Brain pericyte (primary cell): ENCODE results near the gene VAV2.

Source experiments
- DNase-seq: peaks from one replicate; pipeline ENCODE4 v3.0.0-alpha.2; 2012; ENCODE audit warnings: low read depth, low spot score

Gene VAV2

DNA sequence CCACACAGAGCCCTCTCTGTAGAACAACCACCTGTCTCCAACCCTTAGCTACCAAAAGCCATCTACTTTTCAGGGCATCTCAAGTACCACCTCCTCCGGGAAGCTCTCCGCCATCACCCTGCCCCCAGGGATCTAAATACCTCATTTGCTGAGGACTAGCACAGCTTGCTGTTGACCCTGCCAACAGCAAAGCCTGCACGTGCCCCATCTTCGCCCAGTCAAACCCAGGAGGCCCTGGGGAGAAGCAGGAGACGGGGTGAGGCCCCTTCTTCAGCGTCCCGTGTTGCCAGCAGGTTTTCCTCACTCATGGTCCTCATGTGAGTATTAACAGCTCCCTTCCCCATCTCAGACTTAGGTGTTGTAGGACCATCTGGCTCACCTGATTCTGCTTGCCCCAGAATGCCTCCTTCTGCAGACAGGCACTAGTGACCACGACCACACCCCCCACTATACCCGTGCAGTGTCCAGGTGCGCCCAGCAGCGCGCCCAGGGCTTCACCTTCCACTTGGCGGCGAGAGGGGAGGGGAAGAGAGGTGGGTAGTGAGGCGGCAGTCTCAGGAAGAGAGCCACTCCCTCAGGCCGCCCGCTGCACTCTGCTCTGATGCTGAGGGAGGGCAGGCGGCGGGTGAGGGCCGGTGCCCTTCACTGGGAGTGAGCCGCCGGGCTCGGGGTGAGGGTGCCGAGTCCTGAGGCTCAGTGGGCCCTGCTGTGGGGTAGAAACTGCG is 11.1 kb downstream of the VAV2 start:
- DNase-seq, result no peak

DNA sequence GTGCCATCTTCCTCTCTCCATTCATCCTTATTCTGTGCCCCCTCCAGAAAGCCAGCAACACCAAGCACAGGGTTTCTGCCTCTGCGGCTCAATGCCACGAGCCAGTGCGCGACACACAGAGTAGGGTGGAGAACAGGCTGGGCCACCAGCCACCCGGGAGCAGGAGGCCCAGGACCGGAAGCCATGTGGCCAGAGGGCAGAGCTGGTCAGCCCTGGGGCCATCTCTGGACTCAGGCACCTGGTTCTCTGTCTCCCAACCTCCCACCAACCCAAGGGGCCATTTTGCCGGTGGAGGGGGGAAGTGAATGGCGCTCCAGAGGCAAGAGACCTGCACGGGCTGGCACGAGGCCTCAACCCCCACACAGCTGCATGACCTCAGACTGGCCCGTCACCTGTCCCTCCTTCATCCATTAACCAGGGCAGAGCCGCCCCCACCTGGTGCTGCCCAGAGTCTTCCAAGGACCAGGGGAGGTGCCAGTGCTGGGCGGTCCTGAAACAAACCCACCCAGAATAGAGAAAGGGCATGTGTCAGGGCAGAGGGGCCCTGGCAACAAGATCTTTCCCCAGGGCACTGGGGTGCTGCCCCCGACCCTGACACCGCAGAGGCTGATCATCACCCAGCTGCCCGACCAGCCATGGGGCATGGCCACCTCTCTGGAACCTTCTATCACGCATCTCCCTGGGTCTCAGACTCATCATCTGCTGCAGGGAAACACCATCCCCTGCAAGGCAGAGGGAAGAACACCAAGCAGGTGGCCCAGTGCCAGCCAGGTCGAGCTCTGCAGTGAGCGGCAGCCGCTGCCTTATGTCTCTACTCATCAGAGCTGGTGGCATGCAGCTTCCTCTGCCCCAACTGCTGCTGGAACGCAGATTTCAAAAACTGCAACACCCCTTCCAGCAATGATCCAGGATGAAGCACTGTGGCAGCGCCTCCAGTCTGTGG is 11.9 kb downstream of the VAV2 start:
- DNase-seq, result no peak

DNA sequence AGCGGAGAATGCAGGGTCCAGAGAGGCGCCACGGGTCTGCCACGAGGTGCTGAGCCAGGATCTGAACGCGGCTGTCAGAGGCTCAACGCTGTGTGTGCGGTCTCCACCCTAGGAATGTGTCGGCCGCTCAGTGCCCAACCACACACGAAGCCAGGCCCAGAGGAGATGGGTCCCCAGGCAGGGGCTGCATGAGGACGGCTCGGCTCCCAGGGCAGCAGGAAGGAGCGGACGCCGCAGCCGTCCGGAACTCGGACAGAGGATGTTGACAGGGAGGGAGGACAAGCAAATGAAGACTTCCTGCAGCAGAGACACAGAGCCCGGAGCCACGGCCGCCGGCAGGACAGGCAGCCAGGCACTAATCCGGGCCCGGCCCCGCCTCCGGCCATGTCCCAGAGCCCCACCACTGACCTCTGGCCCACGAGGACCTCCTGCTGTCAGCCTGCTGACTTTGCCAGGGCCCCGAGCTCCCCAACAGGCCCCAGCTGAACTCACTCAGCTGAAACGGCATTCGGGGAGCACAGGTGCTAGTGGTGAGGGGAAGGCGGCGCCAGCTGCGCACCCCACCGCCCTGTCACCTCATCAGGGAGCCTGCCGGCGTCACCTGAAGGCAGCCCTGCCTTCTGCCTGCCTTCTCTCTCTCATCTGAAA is 12.7 kb downstream of the VAV2 start:
- DNase-seq, result no peak

GRCh38 chr9:133978899-133979272 is 13.2 kb downstream of the VAV2 start:
- DNase-seq, result no peak

- no peak for DNase-seq
These were observed 13.8 kb downstream of the VAV2 start for GRCh38 chr9:133978226-133978898.

DNA sequence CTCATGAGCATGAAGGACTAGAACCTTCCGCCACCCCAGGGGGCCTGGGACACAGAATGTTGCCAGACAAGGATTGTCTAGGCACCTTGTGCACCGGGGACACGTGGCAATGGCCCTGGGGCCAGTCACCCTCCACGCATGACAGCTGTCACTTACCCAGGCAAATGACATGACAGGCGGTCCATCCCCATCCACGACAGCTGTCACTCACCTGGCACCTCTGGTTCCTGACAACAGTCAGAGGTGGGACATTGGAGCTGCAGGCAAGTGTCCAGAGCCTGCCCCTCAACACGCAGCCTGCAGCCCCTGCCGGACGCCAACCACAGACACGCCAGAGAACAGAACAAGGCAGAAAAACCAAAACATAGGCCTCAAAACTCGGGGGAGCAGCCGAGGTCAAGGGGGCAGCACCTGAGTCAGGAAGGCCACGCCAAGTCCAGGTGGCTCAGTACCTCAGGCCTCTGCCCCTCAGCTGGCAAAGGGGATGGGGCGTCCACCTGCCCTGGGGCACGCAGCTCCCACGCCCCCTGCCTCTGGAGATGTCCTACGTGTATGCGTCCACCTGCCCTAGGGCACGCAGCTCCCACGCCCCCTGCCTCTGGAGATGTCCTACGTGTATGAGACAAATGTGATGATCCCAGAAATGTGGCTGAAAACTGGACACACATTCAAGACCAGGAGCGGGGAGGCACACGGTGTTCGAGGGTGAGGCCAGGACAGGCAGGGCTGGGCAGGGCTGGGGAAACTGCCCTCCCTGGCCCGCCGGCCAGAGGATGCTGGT is 14.5 kb downstream of the VAV2 start:
- DNase-seq, result no peak

GRCh38 chr9:133976887-133977286 is 15.2 kb downstream of the VAV2 start:
- no peak for DNase-seq

DNA sequence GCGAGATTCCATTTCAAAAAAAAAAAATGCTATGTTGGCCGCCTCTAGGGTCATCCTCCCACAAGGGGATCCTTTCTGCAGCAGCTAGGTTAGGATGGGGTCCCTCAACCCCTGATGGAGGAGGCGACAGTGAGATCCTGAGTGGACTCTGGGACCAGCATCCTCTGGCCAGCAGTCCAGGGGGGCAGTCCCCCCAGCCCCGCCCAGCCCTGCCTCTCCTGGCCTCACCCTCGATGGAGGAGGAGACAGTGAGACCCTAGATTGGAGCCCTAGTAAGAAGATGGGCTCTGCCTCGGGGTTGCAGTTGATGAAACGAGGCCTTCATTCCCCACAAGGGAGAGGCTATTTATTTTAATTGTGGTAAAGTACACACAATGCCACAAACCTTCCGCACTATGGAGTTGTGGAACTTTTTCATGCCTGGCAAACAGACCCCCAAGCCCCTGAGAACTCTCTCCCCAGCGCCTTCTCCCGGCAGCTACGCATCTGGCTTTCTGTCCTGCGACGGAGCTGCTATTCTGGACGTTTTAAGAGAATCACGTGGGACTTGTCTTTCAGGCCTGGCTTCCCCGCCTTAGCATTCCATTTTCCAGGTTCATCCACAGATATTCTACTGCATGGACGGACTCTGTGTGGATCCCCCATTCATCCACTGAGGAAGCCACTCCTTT is 15.8 kb downstream of the VAV2 start:
- DNase-seq, result no peak

GRCh38 chr9:133975511-133975910 is 16.6 kb downstream of the VAV2 start:
- no peak for DNase-seq

GRCh38 chr9:133974631-133975341 is 17.3 kb downstream of the VAV2 start:
- DNase-seq, result no peak

DNA sequence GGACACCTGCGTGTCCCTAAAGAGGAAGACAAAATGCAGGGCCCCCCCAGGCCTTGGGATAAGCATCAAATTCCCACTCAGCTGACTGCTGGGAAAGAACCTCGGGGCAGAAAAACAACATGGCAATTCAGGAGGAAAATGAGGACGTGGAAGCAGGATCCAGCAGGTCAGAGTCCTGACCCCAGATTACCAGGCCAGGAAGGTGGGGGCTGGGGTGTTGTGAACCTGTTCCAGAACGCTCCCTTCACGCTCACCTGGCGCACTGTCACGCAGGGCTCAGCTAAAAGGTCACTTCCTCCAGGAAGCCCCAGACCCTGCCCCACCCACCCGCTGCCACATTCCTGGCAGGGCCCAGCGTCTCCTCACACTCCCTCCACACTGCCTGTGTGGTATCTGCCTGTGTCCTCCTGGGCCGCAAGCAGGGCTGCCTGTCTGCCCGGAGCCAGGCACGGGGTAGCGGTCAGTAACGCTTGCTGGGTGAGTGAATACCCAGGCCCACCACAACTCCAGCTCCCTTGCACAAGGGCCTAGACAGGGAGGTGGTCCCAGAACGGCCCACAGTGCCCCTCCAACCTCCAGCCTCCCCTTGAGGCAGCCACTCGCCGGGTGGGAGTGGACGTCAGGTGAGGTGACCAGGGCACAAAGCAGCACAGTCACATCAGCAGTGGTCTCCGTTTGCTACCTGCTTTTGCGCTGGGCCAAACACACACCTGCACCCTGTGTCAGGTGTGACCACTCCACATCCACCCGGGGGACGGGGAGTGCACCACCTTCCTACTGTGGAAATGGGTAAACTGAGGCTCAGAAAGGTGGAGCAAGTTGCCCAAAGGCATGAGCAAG is 18.1 kb downstream of the VAV2 start:
- DNase-seq, result no peak

DNA sequence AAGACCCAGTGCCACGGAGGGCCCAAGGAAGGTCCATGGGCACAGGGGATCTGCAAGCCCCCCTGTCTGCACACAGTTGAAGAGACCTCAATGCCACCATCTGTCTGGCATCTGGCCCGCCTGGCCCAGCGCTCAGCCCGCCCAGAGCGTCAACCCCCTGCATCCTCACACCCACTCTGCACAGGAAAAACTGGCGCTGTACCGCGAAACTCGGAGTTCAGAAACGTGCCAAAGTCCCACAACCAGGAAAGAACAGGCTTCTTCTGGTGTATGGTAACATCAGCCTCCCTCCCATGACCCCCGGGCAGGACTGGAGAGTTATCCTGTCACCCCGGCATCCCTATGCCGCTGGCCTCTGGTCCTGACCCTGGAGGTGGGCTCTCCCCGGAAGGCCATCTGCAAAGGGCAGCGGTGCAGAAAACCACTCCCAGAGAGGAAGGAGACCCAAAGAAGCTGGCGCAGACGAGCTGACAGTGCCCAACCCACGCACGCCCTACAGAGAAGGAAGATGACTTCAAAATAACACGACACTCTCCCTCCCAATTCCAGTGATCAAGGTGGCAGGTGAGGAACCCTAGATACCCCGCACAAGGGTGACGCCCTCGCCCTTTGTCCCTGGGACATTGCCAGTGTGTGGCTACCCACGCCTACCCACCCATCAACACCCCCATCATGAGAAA is 18.9 kb downstream of the VAV2 start:
- no peak for DNase-seq

DNA sequence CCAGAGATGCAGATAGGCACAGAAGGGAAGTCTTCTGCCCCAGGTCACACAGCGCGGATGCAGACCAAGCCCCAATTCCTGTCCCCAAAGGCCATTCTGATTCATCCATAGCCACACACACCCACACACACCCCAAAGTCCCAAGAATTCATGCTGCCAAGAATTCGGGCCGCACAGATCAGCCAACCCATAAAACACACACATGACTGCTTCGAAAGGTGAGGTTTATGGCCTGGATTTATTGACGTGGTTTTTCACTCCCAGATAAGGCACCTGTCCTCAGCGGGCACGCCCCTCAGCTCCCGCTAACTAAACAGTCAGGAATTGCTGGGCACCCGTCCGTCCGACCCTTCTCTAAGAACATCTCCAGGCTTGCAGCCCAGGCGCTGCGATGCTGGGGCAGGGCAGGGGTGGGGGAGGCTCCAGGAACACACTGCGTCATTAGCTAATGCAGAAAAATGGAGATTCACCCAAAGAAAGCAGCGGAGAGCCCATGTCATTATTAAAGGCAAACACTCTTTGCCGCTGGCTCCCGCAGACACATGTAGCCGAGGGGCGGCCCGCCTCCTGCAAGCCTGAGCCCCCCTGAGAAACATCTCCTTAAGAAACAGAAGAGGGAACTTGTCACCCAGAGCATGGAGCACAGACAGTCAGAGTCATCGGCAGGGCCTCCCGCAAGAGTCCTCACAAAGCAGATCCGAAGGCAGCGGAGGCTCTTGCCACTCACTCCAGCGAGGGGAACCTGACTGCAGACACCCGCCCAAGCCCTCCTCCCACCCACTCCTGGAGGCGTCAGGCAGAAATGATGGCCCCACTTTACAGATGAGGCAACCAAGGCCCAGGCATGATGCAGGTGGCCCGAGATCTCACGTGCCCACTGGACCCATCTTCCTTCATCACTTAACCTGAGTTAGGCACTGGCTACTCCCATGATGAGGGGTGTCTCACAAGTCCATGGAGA is 19.9 kb downstream of the VAV2 start:
- DNase-seq, result no peak

DNA sequence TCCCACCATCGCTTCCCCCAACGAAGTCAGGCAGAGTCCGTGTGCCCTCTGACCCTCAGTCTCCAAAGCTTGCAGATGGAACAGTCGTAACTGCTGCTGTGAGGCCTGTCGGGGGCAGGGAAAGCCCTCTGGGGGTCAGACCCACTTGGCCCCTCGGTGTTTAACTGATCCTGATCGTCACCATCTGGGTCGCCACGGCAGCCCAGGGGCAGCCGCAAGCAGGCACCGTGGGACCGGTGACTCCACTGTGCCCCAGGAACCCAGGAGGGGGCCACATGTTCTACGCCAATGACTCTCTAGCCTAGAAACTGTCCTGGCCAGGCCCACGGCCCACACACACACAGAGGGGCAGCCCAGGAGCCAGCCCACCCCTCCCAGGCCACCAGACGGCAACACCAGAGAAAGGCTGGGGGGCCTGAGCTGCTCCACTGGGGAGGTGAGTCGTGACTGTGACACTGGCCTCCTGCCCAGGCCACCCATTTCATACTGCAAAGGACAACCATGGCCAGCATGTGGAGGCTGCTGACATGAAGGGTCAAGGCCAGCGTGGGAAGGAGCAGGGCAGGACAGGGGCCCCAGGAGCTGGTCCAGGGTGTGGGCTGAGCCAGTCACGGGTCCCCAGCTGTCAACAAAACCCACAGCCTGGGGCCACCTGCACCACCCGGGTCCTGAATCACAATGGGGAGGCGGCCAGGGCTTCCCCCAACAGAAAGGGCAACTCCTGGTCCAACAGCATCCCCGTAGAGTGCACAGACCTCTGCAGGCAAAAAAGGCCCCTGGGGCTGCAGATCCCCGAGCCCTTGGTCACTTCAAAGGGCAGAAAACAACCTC is 20.8 kb downstream of the VAV2 start:
- DNase-seq, result no peak

DNA sequence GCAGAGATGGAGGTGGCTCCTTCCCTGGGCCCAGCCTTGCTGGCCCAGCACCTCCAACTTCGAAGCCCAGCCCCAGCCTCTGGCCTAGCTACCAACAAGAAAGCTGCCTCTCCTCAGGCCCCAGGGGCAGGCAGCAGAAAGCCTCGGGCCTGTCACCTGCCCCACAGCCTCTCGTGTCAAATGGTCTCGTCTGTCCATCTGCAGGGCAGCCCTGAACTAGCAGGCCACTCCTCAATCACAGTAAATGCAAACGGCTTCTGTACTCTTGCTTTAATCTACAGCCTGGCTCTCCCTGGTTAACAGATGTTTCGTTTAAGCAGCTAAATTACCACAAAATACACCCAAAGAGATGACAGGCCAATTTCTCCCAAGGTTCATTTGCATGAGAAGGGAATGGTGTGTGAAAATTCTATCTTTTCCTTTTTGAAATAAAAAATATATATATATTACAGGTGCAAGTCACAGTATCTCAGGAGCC is 21.5 kb downstream of the VAV2 start:
- no peak for DNase-seq
